ENCODE measurements around the gene ORC3. TPM values are rescaled to one million over a fixed set of nuclear protein-coding genes. Genes with fewer than 3 reads are reported as not detected.
"Not testable (repeated sequence)": the region's sequence is repeated elsewhere in the genome, so short reads cannot be mapped to it uniquely, and the experiment has no call there.

ORC3 gene
- total RNA-seq, 1 donor from 2014 or later = 33.6 TPM

GRCh38 chr6:87690441-87690840 lies 100.5 kb downstream of the ORC3 start:
- Mint-ChIP-seq H3K27ac (no peak overlapping the region), H3K36me3 (peaks cover 6% of the 10 kb centered on the region), H3K4me3 (no peak overlapping the region), H3K9me3 (no peaks in the 10 kb centered on the region), H3K4me1 (ENCODE audit: unreplicated experiment) (peaks cover 39% of the 10 kb centered on the region), H3K27me3 (no peaks in the 10 kb centered on the region)
- TF ChIP-seq, protein P1, sequence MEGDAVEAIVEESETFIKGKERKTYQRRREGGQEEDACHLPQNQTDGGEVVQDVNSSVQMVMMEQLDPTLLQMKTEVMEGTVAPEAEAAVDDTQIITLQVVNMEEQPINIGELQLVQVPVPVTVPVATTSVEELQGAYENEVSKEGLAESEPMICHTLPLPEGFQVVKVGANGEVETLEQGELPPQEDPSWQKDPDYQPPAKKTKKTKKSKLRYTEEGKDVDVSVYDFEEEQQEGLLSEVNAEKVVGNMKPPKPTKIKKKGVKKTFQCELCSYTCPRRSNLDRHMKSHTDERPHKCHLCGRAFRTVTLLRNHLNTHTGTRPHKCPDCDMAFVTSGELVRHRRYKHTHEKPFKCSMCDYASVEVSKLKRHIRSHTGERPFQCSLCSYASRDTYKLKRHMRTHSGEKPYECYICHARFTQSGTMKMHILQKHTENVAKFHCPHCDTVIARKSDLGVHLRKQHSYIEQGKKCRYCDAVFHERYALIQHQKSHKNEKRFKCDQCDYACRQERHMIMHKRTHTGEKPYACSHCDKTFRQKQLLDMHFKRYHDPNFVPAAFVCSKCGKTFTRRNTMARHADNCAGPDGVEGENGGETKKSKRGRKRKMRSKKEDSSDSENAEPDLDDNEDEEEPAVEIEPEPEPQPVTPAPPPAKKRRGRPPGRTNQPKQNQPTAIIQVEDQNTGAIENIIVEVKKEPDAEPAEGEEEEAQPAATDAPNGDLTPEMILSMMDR (conservative IDR thresholded peaks at IDR 0.05) = no peak
- DNase-seq (ENCODE audit: extremely low spot score, unreplicated experiment) = no peak

DNA sequence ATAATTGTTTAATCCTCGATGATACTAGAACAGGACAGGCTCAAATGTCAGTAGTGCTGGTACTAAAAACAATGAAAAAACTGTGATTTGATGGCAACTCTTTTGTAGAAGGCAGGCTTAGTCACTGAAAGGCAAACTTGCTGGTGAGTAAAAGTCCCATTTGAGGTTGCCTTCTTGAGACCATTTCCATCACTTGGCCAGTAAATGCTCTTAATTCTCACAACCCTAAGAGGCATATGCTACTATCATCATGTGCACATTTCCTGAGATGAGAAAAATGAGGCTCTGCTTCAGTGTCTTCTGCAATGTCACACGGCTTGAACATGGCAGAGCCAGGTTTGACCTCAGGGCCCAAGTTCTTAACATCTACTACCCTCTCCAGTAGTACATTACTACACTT lies 102.2 kb downstream of the ORC3 start:
- H3K4me3 Mint-ChIP-seq = no peak overlapping the region

DNA sequence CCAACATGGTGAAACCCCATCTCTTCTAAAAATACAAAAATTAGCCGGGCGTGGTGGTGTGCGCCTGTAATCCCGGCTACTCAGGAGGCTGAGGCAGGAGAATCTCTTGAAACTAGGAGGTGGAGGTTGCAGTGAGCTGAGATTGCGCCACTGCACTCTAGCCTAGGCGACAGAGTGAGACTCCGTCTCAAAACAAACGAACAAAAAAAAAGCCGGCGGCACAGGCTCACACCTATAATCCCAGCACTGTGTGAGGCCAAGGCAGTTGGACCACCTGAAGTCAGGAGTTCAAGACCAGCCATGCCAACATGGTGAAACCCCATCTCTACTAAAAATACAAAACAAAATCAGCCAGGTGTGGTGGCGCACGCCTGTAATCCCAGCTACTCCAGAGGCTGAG lies 106.9 kb downstream of the ORC3 start:
- H3K4me1 Mint-ChIP-seq (ENCODE audit: unreplicated experiment) = peaks cover 38% of the 10 kb centered on the region
- not testable (repeated sequence) for DNase-seq (ENCODE audit: extremely low spot score, unreplicated experiment); H3K27ac Mint-ChIP-seq; H3K27me3 Mint-ChIP-seq; H3K4me3 Mint-ChIP-seq; H3K9me3 Mint-ChIP-seq
- peaks cover 15% of the 10 kb centered on the region for H3K36me3 Mint-ChIP-seq

More for the DNA sequence above, 102.2 kb downstream of the ORC3 start:
- no peak overlapping the region for H3K27ac Mint-ChIP-seq
- TF ChIP-seq, protein P1 (conservative IDR thresholded peaks at IDR 0.05) = no peak
- no peaks in the 10 kb centered on the region for H3K9me3 Mint-ChIP-seq
- H3K4me1 Mint-ChIP-seq (ENCODE audit: unreplicated experiment) = peaks cover 45% of the 10 kb centered on the region
- H3K36me3 Mint-ChIP-seq = no peaks in the 10 kb centered on the region
- H3K27me3 Mint-ChIP-seq = no peaks in the 10 kb centered on the region
- no peak for DNase-seq (ENCODE audit: extremely low spot score, unreplicated experiment)

GRCh38 chr6:87697581-87698546 lies 107.9 kb downstream of the ORC3 start:
- Mint-ChIP-seq H3K27ac (peak overlapping the region; percentile 57), H3K4me3 (peak overlapping the region; percentile 94), H3K27me3 (no peaks in the 10 kb centered on the region), H3K36me3 (peaks cover 15% of the 10 kb centered on the region), H3K9me3 (no peaks in the 10 kb centered on the region), H3K4me1 (ENCODE audit: unreplicated experiment) (peaks cover 40% of the 10 kb centered on the region)
- TF ChIP-seq, protein P1 (conservative IDR thresholded peaks at IDR 0.05) = no peak
- no peak for DNase-seq (ENCODE audit: extremely low spot score, unreplicated experiment)

DNA sequence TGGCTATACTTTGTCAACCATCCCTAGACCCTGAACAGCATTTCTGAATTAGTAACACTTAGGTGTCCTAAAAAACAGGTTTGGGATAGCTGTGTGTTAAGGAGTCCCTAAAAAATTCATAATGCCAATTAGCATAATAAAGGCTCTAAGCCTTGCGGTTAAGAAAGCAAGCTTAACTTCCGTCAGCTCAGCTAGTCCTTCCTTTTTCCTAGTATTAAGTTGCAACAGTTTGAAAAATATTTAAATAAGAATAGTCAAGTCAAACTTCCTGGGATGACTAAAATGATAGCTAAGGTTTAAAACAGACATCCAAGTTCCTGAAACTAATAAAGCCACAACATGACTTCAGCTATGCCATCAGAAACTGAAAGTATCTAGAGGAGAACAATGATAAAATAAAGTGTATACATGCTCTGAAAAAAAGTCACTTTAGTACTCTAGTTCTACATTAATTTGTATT lies 108.6 kb downstream of the ORC3 start:
- peak overlapping the region; percentile 61 for H3K27ac Mint-ChIP-seq

More for the DNA sequence above, 108.6 kb downstream of the ORC3 start:
- Mint-ChIP-seq H3K36me3 (peaks cover 15% of the 10 kb centered on the region), H3K4me1 (ENCODE audit: unreplicated experiment) (peaks cover 41% of the 10 kb centered on the region), H3K9me3 (no peaks in the 10 kb centered on the region), H3K4me3 (peak overlapping the region; percentile 94), H3K27me3 (no peaks in the 10 kb centered on the region)
- TF ChIP-seq, protein P1 (conservative IDR thresholded peaks at IDR 0.05) = no peak
- DNase-seq (ENCODE audit: extremely low spot score, unreplicated experiment) = no peak
